Femur (tissue), 1 donor: ENCODE measurements around the gene TRIP4.
"Not testable (repeated sequence)": the region's sequence is repeated elsewhere in the genome, so short reads cannot be mapped to it uniquely, and the experiment has no call there.

ENCODE experiments used
- DNase-seq: peaks from one replicate; pipeline ENCODE4 v3.0.0-alpha.2; 2017

TRIP4 gene

GRCh38 chr15:64387562-64388168 lies at the start of gene TRIP4:
Gene TRIP4 (plus strand): TSS chr15:64387836. CDS start chr15:64387864, 28 bp downstream.
- peak; percentile 98 for DNase-seq

GRCh38 chr15:64340355-64340754 lies 47.3 kb upstream of the TRIP4 start:
- DNase-seq, result no peak

- no peak for DNase-seq
Measured at GRCh38 chr15:64341961-64342360, 45.7 kb upstream of the TRIP4 start.

GRCh38 chr15:64343222-64343621 lies 44.4 kb upstream of the TRIP4 start:
- DNase-seq, result no peak

- DNase-seq, result no peak
Measured at GRCh38 chr15:64343841-64344240, 43.8 kb upstream of the TRIP4 start.

GRCh38 chr15:64344651-64345294 lies 42.9 kb upstream of the TRIP4 start:
- no peak for DNase-seq

GRCh38 chr15:64346242-64346641 lies 41.4 kb upstream of the TRIP4 start:
- not testable (repeated sequence) for DNase-seq

- DNase-seq, result no peak
Measured at GRCh38 chr15:64348455-64348854, 39.2 kb upstream of the TRIP4 start.

- DNase-seq, result no peak
Measured at GRCh38 chr15:64349375-64349774, 38.3 kb upstream of the TRIP4 start.

GRCh38 chr15:64351265-64351664 lies 36.4 kb upstream of the TRIP4 start:
- DNase-seq, result no peak

- no peak for DNase-seq
Measured at GRCh38 chr15:64354688-64355344, 32.8 kb upstream of the TRIP4 start.

GRCh38 chr15:64355348-64355943 lies 32.2 kb upstream of the TRIP4 start:
- DNase-seq, result no peak

- DNase-seq, result peak; percentile 98
Measured at GRCh38 chr15:64355944-64356709, 31.5 kb upstream of the TRIP4 start, which contains the start of gene CSNK1G1. Gene CSNK1G1 (minus strand): TSS chr15:64356173. CDS start chr15:64300499, 55,674 bp downstream.

- no peak for DNase-seq
Measured at GRCh38 chr15:64356710-64357040, 31.0 kb upstream of the TRIP4 start.

- no peak for DNase-seq
Measured at GRCh38 chr15:64361259-64361658, 26.4 kb upstream of the TRIP4 start.

- DNase-seq, result no peak
Measured at GRCh38 chr15:64369078-64369607, 18.5 kb upstream of the TRIP4 start.

GRCh38 chr15:64371383-64371782 lies 16.3 kb upstream of the TRIP4 start:
- not testable (repeated sequence) for DNase-seq

GRCh38 chr15:64373360-64373759 lies 14.3 kb upstream of the TRIP4 start:
- no peak for DNase-seq

GRCh38 chr15:64379216-64379960 lies 8.2 kb upstream of the TRIP4 start:
- no peak for DNase-seq

GRCh38 chr15:64380130-64380870 lies 7.3 kb upstream of the TRIP4 start:
- DNase-seq, result not testable (repeated sequence)
